ENCODE measurements around the gene UNG.
"Not testable (repeated sequence)": the region's sequence is repeated elsewhere in the genome, so short reads cannot be mapped to it uniquely, and the experiment has no call there.

The UNG gene

DNA sequence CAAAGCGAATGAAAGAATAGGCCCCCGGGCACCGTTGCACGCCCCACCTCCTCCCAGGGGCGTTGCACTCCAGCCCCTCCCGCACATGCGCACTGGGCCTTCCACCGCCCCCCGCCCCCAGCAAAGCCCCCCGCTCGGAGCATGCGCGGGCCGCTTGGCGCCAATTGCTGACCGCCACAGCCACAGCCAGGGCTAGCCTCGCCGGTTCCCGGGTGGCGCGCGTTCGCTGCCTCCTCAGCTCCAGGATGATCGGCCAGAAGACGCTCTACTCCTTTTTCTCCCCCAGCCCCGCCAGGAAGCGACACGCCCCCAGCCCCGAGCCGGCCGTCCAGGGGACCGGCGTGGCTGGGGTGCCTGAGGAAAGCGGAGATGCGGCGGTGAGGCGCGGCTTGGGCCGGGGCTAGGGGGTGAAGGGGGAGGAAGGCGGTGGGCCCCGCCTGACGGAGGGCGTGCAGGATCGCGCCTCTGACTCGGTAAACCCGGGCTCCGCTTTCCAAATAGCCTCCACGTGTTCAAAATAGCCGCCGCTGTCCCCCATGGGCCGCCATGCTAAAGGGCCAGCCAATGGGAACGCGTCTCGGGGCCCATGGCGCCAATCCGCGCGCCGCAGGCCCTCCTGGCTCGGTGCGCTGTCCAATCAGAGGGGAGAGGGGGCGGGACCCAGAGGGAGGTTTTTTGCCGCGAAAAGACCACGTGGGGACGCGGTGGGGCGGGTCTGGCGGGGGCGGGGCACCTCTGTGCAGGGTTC, at the start of gene UNG:
UNG (plus strand) TSS at position 163 of the 748 bp plus-strand sequence; CDS start at position 246, 83 bp downstream.
- DNase-seq (ENCODE audit: low read depth): peak; percentile 92
- TF ChIP-seq, protein P1, sequence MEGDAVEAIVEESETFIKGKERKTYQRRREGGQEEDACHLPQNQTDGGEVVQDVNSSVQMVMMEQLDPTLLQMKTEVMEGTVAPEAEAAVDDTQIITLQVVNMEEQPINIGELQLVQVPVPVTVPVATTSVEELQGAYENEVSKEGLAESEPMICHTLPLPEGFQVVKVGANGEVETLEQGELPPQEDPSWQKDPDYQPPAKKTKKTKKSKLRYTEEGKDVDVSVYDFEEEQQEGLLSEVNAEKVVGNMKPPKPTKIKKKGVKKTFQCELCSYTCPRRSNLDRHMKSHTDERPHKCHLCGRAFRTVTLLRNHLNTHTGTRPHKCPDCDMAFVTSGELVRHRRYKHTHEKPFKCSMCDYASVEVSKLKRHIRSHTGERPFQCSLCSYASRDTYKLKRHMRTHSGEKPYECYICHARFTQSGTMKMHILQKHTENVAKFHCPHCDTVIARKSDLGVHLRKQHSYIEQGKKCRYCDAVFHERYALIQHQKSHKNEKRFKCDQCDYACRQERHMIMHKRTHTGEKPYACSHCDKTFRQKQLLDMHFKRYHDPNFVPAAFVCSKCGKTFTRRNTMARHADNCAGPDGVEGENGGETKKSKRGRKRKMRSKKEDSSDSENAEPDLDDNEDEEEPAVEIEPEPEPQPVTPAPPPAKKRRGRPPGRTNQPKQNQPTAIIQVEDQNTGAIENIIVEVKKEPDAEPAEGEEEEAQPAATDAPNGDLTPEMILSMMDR (conservative IDR thresholded peaks at IDR 0.05; ENCODE audit: low read length): no peak
- peak within 1 kb of the TSS; percentile 83 for H3K4me3 ChIP-seq (ENCODE audit: low read length)

DNA sequence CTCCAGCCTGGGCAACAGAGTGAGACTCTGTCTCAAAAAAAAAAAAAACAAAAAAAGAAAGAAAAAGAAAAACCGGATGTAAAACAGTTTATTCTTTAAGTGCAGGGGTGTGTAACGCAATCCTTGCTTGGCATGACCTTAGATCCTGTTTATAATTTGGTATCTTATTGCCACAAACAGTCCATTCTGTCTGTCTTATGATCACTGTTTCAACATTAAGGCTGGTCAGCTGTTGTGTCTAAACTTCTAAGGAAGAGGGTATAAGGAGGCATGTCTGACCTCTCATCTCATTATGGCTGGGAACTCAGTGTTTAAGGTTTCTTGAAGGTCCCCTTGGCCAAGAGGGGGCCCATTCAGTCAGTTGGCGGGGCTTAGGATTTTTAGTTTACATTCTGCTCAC, 48.7 kb upstream of the UNG start:
- not testable (repeated sequence) for H3K4me3 ChIP-seq (ENCODE audit: low read length); DNase-seq (ENCODE audit: low read depth)

DNA sequence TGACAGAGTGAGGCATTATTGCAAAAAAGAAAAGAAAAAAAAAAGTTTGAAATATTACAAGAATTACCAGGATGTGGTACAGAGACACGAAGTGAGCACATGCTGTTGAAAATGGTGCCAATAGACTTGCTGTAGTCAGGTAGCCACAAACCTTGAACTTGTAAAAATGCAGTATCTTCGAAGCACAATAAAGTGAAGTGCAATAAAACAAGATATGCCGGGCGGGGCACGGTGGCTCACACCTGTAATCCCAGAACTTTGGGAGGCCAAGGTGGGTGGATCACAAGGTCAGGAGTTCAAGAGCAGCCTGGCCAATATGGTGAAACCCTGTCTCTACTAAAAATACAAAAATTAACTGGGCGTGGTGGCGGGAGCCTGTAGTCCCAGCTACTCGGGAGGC, 47.6 kb upstream of the UNG start:
- peak; percentile 4 for DNase-seq (ENCODE audit: low read depth)

DNA sequence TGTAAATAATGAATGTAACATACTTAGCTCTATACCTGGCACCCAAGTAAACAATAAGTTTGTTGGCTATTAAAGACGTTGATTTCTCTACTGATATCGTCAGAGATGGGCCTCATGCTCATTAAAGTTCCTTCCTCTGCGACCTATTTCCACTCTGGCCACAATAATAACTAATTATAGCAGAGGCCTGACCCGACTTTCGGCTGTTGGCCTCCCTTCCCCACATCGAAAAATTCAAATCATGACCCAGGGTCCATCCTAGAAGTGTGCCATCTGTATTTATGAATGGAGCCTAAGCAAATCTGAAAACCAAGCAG, 45.3 kb upstream of the UNG start:
- DNase-seq (ENCODE audit: low read depth): no peak
- TF ChIP-seq, protein P1 (conservative IDR thresholded peaks at IDR 0.05; ENCODE audit: low read length): no peak
- peak overlapping the region; percentile 96 for H3K4me3 ChIP-seq (ENCODE audit: low read length)

More for the DNA sequence above, 47.6 kb upstream of the UNG start:
- not testable (repeated sequence) for H3K4me3 ChIP-seq (ENCODE audit: low read length)

DNA sequence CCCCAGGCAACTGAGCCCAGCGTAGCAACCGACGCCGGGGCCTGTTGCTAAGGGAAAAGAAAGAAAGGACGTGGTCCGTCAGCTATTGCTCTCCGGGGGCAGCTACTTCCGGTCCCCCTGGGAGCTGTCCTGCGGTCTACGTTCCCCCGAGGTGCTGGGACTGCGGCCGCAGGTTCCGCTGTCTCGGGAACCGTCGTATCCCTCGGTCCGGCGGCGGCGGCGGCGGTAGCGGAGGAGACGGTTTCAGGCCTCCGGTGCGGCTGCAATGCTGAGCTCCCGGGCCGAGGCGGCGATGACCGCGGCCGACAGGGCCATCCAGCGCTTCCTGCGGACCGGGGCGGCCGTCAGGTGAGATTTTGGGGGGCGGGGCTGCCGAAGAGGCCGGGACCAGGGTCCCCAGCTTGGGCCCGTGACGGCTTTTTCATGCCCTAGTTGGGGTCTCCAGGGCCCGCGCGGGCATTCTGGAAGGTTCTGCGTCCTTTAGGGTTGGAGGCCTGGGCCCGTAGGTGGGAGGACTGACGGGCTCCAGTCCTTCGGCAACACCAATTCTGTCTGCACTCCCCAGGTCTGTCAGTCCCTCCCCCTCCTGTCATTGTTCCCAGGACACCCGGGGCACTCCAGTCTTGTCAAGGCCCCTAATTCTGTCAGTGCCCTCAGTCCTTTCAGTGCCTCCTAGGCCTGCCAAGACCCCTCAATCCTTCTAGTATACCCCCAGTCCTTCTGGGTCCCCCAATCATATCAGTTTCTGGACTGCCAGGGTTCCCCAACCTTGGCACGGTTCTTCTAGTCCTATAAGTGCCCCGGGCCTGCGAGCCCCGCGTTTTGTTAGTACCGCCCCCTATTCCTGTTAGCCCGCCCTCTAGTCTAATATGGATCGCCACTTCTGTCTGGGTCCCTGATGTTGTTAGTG, 44.7 kb upstream of the UNG start, which contains the start of gene USP30:
USP30 (plus strand) TSS at position 163 of the 910 bp plus-strand sequence; CDS start at position 266, 103 bp downstream.
- H3K4me3 ChIP-seq (ENCODE audit: low read length): peak within 1 kb of the TSS; percentile 96
- TF ChIP-seq, protein P1 (conservative IDR thresholded peaks at IDR 0.05; ENCODE audit: low read length): no peak
- peak; percentile 86 for DNase-seq (ENCODE audit: low read depth)

DNA sequence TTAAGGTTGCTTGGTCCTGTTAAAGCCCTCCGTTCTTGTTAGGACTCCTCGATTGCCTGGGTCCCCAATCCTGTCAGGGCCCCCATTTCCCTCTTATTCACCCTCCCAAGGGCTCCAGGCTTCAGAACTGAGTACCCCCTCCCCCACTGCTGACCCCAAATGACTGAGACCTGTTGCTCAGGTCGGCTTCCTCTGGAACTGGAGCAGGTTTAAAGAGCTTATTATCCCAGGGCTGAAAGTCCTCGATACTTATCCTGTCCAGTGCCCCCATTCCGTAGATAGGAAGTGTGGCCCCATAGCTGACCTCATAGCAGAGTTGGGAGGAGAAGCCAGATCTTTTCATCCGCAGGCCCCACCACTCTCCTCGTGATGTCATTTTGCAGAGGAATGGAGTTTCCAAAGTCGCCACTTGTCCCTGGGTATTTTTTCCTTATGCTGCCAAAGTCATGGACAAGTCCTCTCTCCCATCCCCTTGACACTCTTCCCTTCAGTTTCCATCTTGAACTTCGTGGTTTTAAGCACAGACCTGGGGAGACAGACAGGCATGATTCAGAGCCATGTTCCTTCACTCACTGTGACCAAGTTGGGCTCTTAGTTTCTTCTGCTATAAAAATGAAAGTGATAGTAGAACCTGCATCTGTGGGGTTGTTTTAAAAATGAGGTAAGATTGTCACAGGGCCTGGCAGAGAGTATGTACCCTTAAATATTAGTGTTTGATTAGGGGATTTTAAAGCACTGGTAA, 43.8 kb upstream of the UNG start:
- H3K4me3 ChIP-seq (ENCODE audit: low read length): peak overlapping the region; percentile 96
- DNase-seq (ENCODE audit: low read depth): no peak
- TF ChIP-seq, protein P1 (conservative IDR thresholded peaks at IDR 0.05; ENCODE audit: low read length): no peak

DNA sequence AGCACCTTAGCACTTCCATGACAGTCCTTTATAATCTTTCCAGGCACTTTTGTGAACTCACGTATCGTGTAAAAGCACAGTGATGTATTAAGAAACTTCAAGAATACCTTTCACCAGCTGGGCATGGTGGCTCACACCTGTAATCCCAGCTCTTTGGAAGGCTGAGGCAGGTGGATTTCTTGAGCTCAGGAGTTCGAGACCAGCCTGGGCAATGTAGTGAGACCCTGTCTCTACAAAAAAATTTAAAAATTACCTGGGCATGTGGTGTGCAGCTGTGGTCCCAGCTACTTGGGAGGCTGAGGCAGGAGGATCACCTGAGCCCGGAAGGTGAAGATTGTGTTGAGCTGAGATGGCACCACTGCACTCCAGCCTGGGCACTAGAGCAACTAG, 43.3 kb upstream of the UNG start:
- peak overlapping the region; percentile 96; the same call in 1 of the 2 replicates for H3K4me3 ChIP-seq (ENCODE audit: low read length)
- not testable (repeated sequence) for DNase-seq (ENCODE audit: low read depth)

DNA sequence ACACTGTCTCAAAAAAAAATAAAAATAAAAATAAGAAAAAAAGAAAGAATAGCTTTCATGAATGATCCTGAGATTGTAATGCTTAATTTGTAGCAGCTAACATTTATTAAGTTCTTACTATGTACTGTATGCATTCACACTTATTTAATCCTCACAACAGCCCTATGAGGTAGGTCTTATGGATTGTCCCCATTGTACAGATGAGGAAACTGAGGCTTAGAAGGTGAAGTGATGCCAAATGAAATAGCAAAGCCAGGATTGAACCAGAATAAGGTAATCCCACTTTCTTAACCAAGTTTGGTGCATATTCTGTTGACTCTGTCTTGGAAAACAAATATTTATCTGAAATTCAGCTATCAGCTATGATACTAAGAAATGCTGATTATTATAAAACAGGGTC, 42.9 kb upstream of the UNG start:
- TF ChIP-seq, protein P1 (conservative IDR thresholded peaks at IDR 0.05; ENCODE audit: low read length): no peak
- no peak for DNase-seq (ENCODE audit: low read depth)
- no peak overlapping the region for H3K4me3 ChIP-seq (ENCODE audit: low read length)

All from AG10803 (cell line).